ENCODE measurements around the gene TRMT1.

GRCh38 chr19:13089857-13090507 is 26.6 kb downstream of the TRMT1 start:
- TF ChIP-seq, protein P1, sequence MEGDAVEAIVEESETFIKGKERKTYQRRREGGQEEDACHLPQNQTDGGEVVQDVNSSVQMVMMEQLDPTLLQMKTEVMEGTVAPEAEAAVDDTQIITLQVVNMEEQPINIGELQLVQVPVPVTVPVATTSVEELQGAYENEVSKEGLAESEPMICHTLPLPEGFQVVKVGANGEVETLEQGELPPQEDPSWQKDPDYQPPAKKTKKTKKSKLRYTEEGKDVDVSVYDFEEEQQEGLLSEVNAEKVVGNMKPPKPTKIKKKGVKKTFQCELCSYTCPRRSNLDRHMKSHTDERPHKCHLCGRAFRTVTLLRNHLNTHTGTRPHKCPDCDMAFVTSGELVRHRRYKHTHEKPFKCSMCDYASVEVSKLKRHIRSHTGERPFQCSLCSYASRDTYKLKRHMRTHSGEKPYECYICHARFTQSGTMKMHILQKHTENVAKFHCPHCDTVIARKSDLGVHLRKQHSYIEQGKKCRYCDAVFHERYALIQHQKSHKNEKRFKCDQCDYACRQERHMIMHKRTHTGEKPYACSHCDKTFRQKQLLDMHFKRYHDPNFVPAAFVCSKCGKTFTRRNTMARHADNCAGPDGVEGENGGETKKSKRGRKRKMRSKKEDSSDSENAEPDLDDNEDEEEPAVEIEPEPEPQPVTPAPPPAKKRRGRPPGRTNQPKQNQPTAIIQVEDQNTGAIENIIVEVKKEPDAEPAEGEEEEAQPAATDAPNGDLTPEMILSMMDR (IDR thresholded peaks at IDR 0.05): no peak
- TF ChIP-seq POLR2AphosphoS5 (IDR thresholded peaks at IDR 0.05): no peak

All from gastroesophageal sphincter (tissue), 3 donors.